EL (cell line): Measurements from ENCODE around the gene CCL17.

ENCODE experiments used
- DNase-seq: peaks from one replicate; pipeline ENCODE4 v3.0.0-alpha.2; 2016

The CCL17 gene

GRCh38 chr16:57401943-57402640, 2.5 kb upstream of the CCL17 start:
- DNase-seq = no peak

GRCh38 chr16:57405097-57405496, 530 bp downstream of the CCL17 start:
- no peak for DNase-seq

- no peak for DNase-seq
Observed at GRCh38 chr16:57406881-57407280, 2.3 kb downstream of the CCL17 start.

- no peak for DNase-seq
Observed at GRCh38 chr16:57407521-57408353, 3.2 kb downstream of the CCL17 start.

- no peak for DNase-seq
Observed at GRCh38 chr16:57409065-57409464, 4.5 kb downstream of the CCL17 start.

- no peak for DNase-seq
Observed at GRCh38 chr16:57409870-57410587, 5.5 kb downstream of the CCL17 start.

GRCh38 chr16:57411362-57411976, 6.9 kb downstream of the CCL17 start:
- no peak for DNase-seq

- DNase-seq = no peak
Observed at GRCh38 chr16:57412584-57412983, 8.0 kb downstream of the CCL17 start.

GRCh38 chr16:57413301-57413730, 8.7 kb downstream of the CCL17 start:
- DNase-seq = no peak

GRCh38 chr16:57413733-57414132, 9.2 kb downstream of the CCL17 start:
- DNase-seq = no peak

GRCh38 chr16:57416084-57416483, 11.5 kb downstream of the CCL17 start:
- DNase-seq = no peak

GRCh38 chr16:57419506-57419905, 14.9 kb downstream of the CCL17 start:
- DNase-seq = no peak

GRCh38 chr16:57422026-57422944, 17.7 kb downstream of the CCL17 start:
- peak; percentile 71 for DNase-seq

- DNase-seq = no peak
Observed at GRCh38 chr16:57423152-57423551, 18.6 kb downstream of the CCL17 start.

- no peak for DNase-seq
Observed at GRCh38 chr16:57424583-57424982, 20.0 kb downstream of the CCL17 start.

GRCh38 chr16:57426356-57426755, 21.8 kb downstream of the CCL17 start:
- no peak for DNase-seq

- DNase-seq = no peak
Observed at GRCh38 chr16:57427307-57427706, 22.7 kb downstream of the CCL17 start.

GRCh38 chr16:57427824-57428223, 23.3 kb downstream of the CCL17 start:
- no peak for DNase-seq

- no peak for DNase-seq
Observed at GRCh38 chr16:57430955-57431354, 26.4 kb downstream of the CCL17 start.

GRCh38 chr16:57432505-57432904, 27.9 kb downstream of the CCL17 start:
- DNase-seq = no peak

GRCh38 chr16:57432989-57433388, 28.4 kb downstream of the CCL17 start:
- no peak for DNase-seq

- DNase-seq = no peak
Observed at GRCh38 chr16:57434003-57434402, 29.4 kb downstream of the CCL17 start.
